Ascending aorta (tissue), 2 donors: ENCODE results near the gene HCAR3. TPM values are rescaled to one million over a fixed set of nuclear protein-coding genes. Genes with fewer than 3 reads are reported as not detected.

Source experiments
- DNase-seq, 2 donors: peaks; one replicate each; pipeline ENCODE4 v3.0.0-alpha.2; 2019; ENCODE audit warnings: low spot score in 2 of 2
- H3K27ac ChIP-seq, 2 donors: fragments of 200-600 bp; sonication (generic); one replicate each; pipeline ENCODE4 v1.5.1; 2016 to 2017; ENCODE audit warnings: mild to moderate bottlenecking in 1 of 2
- H3K27me3 ChIP-seq: fragments of 200-600 bp; sonication (generic); one replicate; pipeline ENCODE4 v1.5.1; 2017
- H3K36me3 ChIP-seq, 2 donors: fragments of 200-600 bp; sonication (generic); one replicate each; pipeline ENCODE4 v1.5.1; 2016
- H3K4me1 ChIP-seq, 2 donors: fragments of 200-600 bp; sonication (generic); one replicate each; pipeline ENCODE4 v1.5.1; 2016 to 2017; ENCODE audit warnings: mild to moderate bottlenecking in 1 of 2
- H3K4me3 ChIP-seq, 2 donors: fragments of 200-600 bp; sonication (generic); one replicate each; pipeline ENCODE4 v1.5.1; 2016 to 2017; ENCODE audit warnings: mild to moderate bottlenecking in 1 of 2
- H3K9me3 ChIP-seq, 2 donors: fragments of 200-600 bp; sonication (generic); one replicate each; pipeline ENCODE4 v1.5.1; 2016
- intact Hi-C: fragments of 100-400 bp; cut with DNase I; formaldehyde crosslinking; loops from one replicate; pipeline ENCODE4 v1.15.1; 2023
- total RNA-seq: library from RNA; depleted of rRNA; stranded (reverse); fragments of >200 nt; gene quantifications from one replicate; pipeline ENCODE4 v1.1.0, GENCODE V29; 2016
- TF ChIP-seq, protein P1 (sequence below), 3 experiments: fragments of 200-600 bp in 2 of 3; fragments of 450-650 bp in 1 of 3; sonication (generic) in 2 of 3; IDR thresholded peaks; one replicate each; pipeline ENCODE4 v1.5.1; 2016 to 2019; ENCODE audit warnings: antibody characterized with exemption in 3 of 3, mild to moderate bottlenecking in 1 of 3, moderate library complexity in 1 of 3

The HCAR3 gene
- total RNA-seq, 1 donor from 2014 or later, result not detected

DNA sequence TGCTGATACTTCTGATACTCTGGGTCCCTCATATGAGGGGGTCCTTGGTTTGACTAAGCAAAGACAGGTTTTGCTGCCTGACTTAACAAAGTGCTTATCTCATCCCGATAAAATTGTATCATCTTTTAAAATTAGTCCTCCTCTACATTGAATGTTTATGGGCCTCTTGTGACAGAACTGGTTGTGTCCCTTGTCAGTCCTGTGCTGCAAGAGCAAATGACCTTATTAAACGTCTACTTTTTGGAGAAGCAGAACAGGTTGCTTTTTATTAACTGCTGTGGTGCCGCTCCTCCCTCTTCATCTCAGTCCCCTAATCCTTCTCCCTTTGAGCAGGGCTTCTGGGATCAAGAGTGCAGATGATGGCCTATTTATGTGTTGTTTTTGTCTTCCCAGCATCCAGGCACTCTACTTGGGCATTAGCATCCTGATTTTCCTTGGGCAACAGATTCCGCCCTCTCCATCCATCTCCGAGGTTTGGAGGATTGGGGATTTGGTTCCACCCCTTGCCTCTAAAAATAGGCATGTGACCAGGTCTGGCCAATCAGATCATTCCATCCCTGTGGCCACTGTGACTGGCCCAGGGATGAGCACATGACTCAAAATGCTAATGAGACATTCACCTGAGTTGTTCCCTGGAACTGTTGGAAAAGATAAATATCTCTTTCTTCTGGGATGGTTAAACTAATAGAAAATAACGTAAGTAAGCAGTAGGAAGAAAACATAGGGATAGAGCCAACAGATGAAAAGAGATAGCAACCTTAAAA lies 33.1 kb upstream of the HCAR3 start:
- Histone ChIP-seq H3K27me3 (no peaks in the 10 kb centered on the region), H3K4me3 (no peak overlapping the region), H3K36me3 (peaks cover 0 to 4% of the 10 kb centered on the region in 2 donors), H3K27ac (no peak overlapping the region), H3K9me3 (no peaks in the 10 kb centered on the region), H3K4me1 (peaks cover 3 to 12% of the 10 kb centered on the region in 2 donors)
- DNase-seq, result no peak
- intact Hi-C loops, result loop anchor here (5.0 kb wide), 2 partner anchors 112 to 483 kb away; partner anchors contain the start of genes MPHOSPH9 and MTRFR
- TF ChIP-seq, protein P1, sequence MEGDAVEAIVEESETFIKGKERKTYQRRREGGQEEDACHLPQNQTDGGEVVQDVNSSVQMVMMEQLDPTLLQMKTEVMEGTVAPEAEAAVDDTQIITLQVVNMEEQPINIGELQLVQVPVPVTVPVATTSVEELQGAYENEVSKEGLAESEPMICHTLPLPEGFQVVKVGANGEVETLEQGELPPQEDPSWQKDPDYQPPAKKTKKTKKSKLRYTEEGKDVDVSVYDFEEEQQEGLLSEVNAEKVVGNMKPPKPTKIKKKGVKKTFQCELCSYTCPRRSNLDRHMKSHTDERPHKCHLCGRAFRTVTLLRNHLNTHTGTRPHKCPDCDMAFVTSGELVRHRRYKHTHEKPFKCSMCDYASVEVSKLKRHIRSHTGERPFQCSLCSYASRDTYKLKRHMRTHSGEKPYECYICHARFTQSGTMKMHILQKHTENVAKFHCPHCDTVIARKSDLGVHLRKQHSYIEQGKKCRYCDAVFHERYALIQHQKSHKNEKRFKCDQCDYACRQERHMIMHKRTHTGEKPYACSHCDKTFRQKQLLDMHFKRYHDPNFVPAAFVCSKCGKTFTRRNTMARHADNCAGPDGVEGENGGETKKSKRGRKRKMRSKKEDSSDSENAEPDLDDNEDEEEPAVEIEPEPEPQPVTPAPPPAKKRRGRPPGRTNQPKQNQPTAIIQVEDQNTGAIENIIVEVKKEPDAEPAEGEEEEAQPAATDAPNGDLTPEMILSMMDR (IDR thresholded peaks at IDR 0.05), result no peak

GRCh38 chr12:122747224-122748135 lies 30.9 kb upstream of the HCAR3 start:
- intact Hi-C loops, result no loop called here
- Histone ChIP-seq H3K36me3 (no peaks in the 10 kb centered on the region), H3K27me3 (no peaks in the 10 kb centered on the region), H3K9me3 (no peaks in the 10 kb centered on the region), H3K4me1 (peaks cover 2 to 3% of the 10 kb centered on the region in 2 donors), H3K27ac (no peak overlapping the region), H3K4me3 (no peak overlapping the region)
- TF ChIP-seq, protein P1 (IDR thresholded peaks at IDR 0.05), result no peak
- DNase-seq, result peak in 1 of 2 donors; percentile 22

DNA sequence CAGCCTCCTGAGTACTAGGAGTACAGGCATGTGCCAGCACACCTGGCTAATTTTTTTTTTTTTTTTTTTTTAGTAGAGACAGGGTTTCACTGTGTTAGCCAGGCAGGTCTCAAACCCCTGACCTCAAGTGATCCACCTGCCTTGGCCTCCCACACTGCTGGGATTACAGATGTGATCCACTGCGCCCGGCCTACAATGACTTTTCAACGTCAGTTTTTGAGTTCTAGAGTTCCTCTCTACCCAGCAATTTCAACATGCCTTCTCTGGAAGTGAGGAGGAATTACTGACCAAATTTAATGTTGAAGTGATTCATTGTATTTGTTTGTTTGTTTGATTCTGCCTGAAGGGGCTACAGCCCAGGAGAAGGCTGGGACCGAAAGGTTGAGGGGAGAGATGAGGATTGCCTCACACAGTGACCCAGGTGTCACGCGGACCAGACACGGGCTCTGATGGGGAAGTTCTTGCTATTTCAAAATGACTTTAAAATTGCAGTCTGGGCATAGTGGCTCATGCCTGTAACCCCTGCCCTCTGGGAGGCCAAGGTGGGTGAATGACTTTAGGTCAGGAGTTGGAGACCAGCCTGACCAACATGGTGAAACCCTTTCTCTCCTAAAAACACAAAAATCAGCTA lies 27.4 kb upstream of the HCAR3 start:
- intact Hi-C loops, result no loop called here
- H3K4me1 ChIP-seq, result no peaks in the 10 kb centered on the region
- no peak overlapping the region for H3K27ac ChIP-seq
- no peak overlapping the region for H3K4me3 ChIP-seq
- TF ChIP-seq, protein P1 (IDR thresholded peaks at IDR 0.05), result no peak
- DNase-seq, result no peak
- H3K36me3 ChIP-seq, result no peaks in the 10 kb centered on the region
- H3K9me3 ChIP-seq, result no peaks in the 10 kb centered on the region
- H3K27me3 ChIP-seq, result no peaks in the 10 kb centered on the region

- no peak overlapping the region for H3K27ac ChIP-seq
- no peak overlapping the region for H3K4me3 ChIP-seq
- DNase-seq, result no peak
- TF ChIP-seq, protein P1 (IDR thresholded peaks at IDR 0.05), result no peak
- H3K27me3 ChIP-seq, result no peaks in the 10 kb centered on the region
- no peaks in the 10 kb centered on the region for H3K4me1 ChIP-seq
- H3K9me3 ChIP-seq, result no peaks in the 10 kb centered on the region
- intact Hi-C loops, result no loop called here
- no peaks in the 10 kb centered on the region for H3K36me3 ChIP-seq
Measured at GRCh38 chr12:122740351-122740750, 23.7 kb upstream of the HCAR3 start.

GRCh38 chr12:122738571-122738970 lies 22.0 kb upstream of the HCAR3 start:
- Histone ChIP-seq H3K9me3 (no peaks in the 10 kb centered on the region), H3K4me1 (no peaks in the 10 kb centered on the region), H3K27me3 (no peaks in the 10 kb centered on the region), H3K36me3 (no peaks in the 10 kb centered on the region), H3K4me3 (no peak overlapping the region), H3K27ac (no peak overlapping the region)
- TF ChIP-seq, protein P1 (IDR thresholded peaks at IDR 0.05), result no peak
- intact Hi-C loops, result no loop called here
- DNase-seq, result no peak
